ENCODE data around the gene PLA1A.
A peak's percentile ranks its signal among the peaks of the same experiment; 100 is the strongest.
"Not testable (repeated sequence)": the region's sequence is repeated elsewhere in the genome, so short reads cannot be mapped to it uniquely, and the experiment has no call there.

PLA1A gene

GRCh38 chr3:119579366-119580066 lies 18.2 kb upstream of the PLA1A start, which contains the start of gene ADPRH:
ADPRH (plus strand) TSS chr3:119579492; CDS start chr3:119582170, 2,678 bp downstream.
- DNase-seq (ENCODE audit: low read depth in 2 of 2) = peak in 1 of 2 donors; percentile 12

- peak in 1 of 2 donors; percentile 6 for DNase-seq (ENCODE audit: low read depth in 2 of 2)
Measured at GRCh38 chr3:119580067-119580760, 17.5 kb upstream of the PLA1A start.

- DNase-seq (ENCODE audit: low read depth in 2 of 2) = no peak
Measured at GRCh38 chr3:119582178-119582577, 15.5 kb upstream of the PLA1A start.

- no peak for DNase-seq (ENCODE audit: low read depth in 2 of 2)
Measured at GRCh38 chr3:119585208-119585607, 12.5 kb upstream of the PLA1A start.

GRCh38 chr3:119585856-119586570 lies 11.7 kb upstream of the PLA1A start:
- DNase-seq (ENCODE audit: low read depth in 2 of 2) = no peak

- DNase-seq (ENCODE audit: low read depth in 2 of 2) = no peak
Measured at GRCh38 chr3:119586733-119587172, 10.9 kb upstream of the PLA1A start.

GRCh38 chr3:119588112-119588511 lies 9.6 kb upstream of the PLA1A start:
- DNase-seq (ENCODE audit: low read depth in 2 of 2) = no peak

GRCh38 chr3:119589102-119589773 lies 8.4 kb upstream of the PLA1A start:
- DNase-seq (ENCODE audit: low read depth in 2 of 2) = no peak

- DNase-seq (ENCODE audit: low read depth in 2 of 2) = no peak
Measured at GRCh38 chr3:119590706-119591105, 7.0 kb upstream of the PLA1A start.

GRCh38 chr3:119592861-119593260 lies 4.8 kb upstream of the PLA1A start:
- DNase-seq (ENCODE audit: low read depth in 2 of 2) = no peak

GRCh38 chr3:119594066-119594465 lies 3.6 kb upstream of the PLA1A start:
- no peak for DNase-seq (ENCODE audit: low read depth in 2 of 2)

- not testable (repeated sequence) for DNase-seq (ENCODE audit: low read depth in 2 of 2)
Measured at GRCh38 chr3:119594929-119595328, 2.8 kb upstream of the PLA1A start.

GRCh38 chr3:119595639-119596334 lies 1.9 kb upstream of the PLA1A start:
- DNase-seq (ENCODE audit: low read depth in 2 of 2) = no peak

- no peak for DNase-seq (ENCODE audit: low read depth in 2 of 2)
Measured at GRCh38 chr3:119596398-119596797, 1.3 kb upstream of the PLA1A start.

GRCh38 chr3:119598410-119599098 lies 869 bp downstream of the PLA1A start:
- no peak for DNase-seq (ENCODE audit: low read depth in 2 of 2)

GRCh38 chr3:119599558-119600174 lies 2.0 kb downstream of the PLA1A start:
- no peak for DNase-seq (ENCODE audit: low read depth in 2 of 2)

- DNase-seq (ENCODE audit: low read depth in 2 of 2) = no peak
Measured at GRCh38 chr3:119600732-119601131, 3.0 kb downstream of the PLA1A start.

- no peak for DNase-seq (ENCODE audit: low read depth in 2 of 2)
Measured at GRCh38 chr3:119601154-119601553, 3.5 kb downstream of the PLA1A start.

GRCh38 chr3:119602676-119603075 lies 5.0 kb downstream of the PLA1A start:
- DNase-seq (ENCODE audit: low read depth in 2 of 2) = no peak

- no peak for DNase-seq (ENCODE audit: low read depth in 2 of 2)
Measured at GRCh38 chr3:119604878-119605277, 7.2 kb downstream of the PLA1A start.
